Measurements from ENCODE around the gene LGALS7.
"Not testable (repeated sequence)": the region's sequence is repeated elsewhere in the genome, so short reads cannot be mapped to it uniquely, and the experiment has no call there.

Gene LGALS7

DNA sequence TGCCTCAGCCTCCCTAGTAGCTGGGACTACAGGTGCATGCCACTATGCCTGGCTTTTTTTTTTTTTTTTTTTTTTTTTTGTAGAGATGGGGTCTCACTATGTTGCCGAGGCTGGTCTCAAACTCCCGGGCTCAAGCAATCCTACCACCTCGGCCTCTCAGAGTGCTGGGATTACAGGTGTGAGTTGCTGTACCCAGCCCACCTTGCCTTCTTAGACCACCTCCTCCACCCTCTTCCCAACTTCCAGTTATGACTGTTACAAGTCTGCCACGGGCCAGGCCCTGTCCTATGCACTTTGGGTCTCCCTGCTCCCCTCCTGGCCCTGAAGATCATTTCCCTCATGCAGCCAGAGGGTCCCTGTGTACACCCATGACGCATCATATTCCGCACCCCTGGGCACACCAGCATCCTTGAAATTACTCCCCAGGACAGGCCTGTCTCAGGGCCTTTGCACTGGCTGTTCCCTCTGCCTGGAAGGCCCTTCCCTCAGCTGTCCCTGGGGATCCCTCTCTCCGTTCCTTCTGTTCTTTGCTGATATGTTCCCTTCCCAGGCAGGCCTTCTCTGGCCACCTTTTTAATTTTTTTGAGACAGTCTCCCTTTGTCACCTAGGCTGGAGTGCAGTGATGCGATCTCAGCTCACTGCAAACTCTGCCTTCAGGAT is 36.4 kb upstream of the LGALS7 start:
- ATAC-seq (ENCODE audit: low read depth) = no peak
- H3K36me3 ChIP-seq (ENCODE audit: low read depth) = no peaks in the 10 kb centered on the region

DNA sequence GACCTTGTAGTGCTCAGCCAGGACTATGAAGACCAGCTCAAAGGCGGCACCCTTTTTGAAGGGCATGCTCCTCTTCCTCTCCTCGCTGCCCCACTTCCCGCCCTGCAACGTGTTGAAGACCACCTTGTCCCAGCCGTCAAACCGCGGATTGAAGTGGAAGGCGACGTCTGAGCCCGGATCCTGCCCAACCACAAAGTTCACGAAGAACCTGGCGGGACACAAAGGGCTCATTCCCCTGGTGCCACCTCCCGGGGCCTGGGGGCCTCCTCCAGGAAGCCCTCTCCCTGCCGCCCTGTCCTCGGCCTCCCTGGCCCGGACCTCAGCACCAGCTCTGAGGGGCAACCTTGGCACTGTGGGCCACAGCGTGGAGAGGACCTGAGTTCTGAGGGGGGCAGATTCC is 35.4 kb upstream of the LGALS7 start:
- H3K27ac ChIP-seq (ENCODE audit: poor library complexity, severe bottlenecking) = no peak overlapping the region
- no peaks in the 10 kb centered on the region for H3K27me3 ChIP-seq (ENCODE audit: insufficient read depth, poor library complexity, severe bottlenecking)
- H3K4me3 ChIP-seq (ENCODE audit: severe bottlenecking) = no peak overlapping the region
- no peak for ATAC-seq (ENCODE audit: low read depth)
- TF ChIP-seq, protein P1, sequence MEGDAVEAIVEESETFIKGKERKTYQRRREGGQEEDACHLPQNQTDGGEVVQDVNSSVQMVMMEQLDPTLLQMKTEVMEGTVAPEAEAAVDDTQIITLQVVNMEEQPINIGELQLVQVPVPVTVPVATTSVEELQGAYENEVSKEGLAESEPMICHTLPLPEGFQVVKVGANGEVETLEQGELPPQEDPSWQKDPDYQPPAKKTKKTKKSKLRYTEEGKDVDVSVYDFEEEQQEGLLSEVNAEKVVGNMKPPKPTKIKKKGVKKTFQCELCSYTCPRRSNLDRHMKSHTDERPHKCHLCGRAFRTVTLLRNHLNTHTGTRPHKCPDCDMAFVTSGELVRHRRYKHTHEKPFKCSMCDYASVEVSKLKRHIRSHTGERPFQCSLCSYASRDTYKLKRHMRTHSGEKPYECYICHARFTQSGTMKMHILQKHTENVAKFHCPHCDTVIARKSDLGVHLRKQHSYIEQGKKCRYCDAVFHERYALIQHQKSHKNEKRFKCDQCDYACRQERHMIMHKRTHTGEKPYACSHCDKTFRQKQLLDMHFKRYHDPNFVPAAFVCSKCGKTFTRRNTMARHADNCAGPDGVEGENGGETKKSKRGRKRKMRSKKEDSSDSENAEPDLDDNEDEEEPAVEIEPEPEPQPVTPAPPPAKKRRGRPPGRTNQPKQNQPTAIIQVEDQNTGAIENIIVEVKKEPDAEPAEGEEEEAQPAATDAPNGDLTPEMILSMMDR (IDR thresholded peaks at IDR 0.05; ENCODE audit: poor library complexity, severe bottlenecking) = no peak
- H3K9me3 ChIP-seq (ENCODE audit: severe bottlenecking) = no peaks in the 10 kb centered on the region
- DNase-seq (ENCODE audit: low spot score) = no peak
- no peaks in the 10 kb centered on the region for H3K36me3 ChIP-seq (ENCODE audit: low read depth)
- H3K4me1 ChIP-seq (ENCODE audit: insufficient read depth, poor library complexity, severe bottlenecking) = peaks cover 9% of the 10 kb centered on the region

More for the DNA sequence above, 36.4 kb upstream of the LGALS7 start:
- H3K27me3 ChIP-seq (ENCODE audit: insufficient read depth, poor library complexity, severe bottlenecking) = no peaks in the 10 kb centered on the region
- H3K4me1 ChIP-seq (ENCODE audit: insufficient read depth, poor library complexity, severe bottlenecking) = peaks cover 9% of the 10 kb centered on the region
- H3K4me3 ChIP-seq (ENCODE audit: severe bottlenecking) = no peak overlapping the region
- no peaks in the 10 kb centered on the region for H3K9me3 ChIP-seq (ENCODE audit: severe bottlenecking)
- no peak for DNase-seq (ENCODE audit: low spot score)
- TF ChIP-seq, protein P1 (IDR thresholded peaks at IDR 0.05; ENCODE audit: poor library complexity, severe bottlenecking) = no peak
- H3K27ac ChIP-seq (ENCODE audit: poor library complexity, severe bottlenecking) = no peak overlapping the region

DNA sequence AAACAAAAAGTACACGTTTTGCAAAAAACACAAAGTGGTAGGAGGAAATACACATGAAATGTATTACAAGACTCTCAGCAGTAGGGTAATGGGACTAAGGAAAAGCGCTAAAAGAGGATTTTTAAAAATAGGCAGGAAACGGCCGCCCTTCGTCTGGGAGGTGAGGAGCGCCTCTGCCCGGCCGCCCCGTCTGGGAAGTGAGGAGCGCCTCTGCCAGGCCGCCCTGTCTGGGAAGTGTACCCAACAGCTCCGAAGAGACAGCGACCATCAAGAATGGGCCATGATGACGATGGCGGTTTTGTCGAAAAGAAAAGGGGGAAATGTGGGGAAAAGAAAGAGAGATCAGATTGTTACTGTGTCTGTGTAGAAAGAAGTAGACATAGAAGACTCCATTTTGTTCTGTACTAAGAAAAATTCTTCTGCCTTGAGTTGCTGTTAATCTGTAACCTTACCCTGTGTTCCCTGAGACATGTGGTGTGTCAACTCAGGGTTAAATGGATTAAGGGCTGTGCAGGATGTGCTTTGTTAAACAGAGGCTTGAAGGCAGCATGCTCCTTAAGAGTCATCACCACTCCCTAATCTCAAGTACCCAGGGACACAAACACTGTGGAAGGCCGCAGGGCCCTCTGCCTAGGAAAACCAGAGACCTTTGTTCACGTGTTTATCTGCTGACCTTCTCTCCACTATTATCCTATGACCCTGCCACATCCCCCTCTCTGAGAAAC is 34.2 kb upstream of the LGALS7 start:
- not testable (repeated sequence) for ATAC-seq (ENCODE audit: low read depth); H3K9me3 ChIP-seq (ENCODE audit: severe bottlenecking); H3K4me3 ChIP-seq (ENCODE audit: severe bottlenecking); H3K36me3 ChIP-seq (ENCODE audit: low read depth); H3K4me1 ChIP-seq (ENCODE audit: insufficient read depth, poor library complexity, severe bottlenecking); H3K27me3 ChIP-seq (ENCODE audit: insufficient read depth, poor library complexity, severe bottlenecking); DNase-seq (ENCODE audit: low spot score)
- peak overlapping the region; percentile 36 for H3K27ac ChIP-seq (ENCODE audit: poor library complexity, severe bottlenecking)

DNA sequence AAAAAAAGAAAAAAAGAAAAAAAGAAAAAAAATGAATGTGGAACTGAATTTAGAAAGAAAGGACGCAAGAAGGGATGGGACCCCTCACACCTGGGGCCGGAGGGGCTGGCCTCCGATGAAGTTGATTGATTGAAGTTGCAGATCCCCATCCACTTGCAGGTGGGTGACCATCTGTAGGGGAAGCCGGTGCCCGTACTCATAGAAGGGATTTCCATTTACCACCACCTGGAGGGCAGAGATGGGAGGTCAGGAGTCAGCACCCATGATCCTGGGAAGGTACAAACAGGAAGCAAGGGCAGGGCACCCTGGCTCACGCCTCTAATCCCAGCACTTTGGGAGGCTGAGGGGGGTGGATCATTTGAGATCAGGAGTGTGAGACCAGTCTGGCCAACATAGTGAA is 33.1 kb upstream of the LGALS7 start:
- peaks cover 9% of the 10 kb centered on the region for H3K4me1 ChIP-seq (ENCODE audit: insufficient read depth, poor library complexity, severe bottlenecking)
- H3K4me3 ChIP-seq (ENCODE audit: severe bottlenecking) = no peak overlapping the region
- no peak overlapping the region for H3K27ac ChIP-seq (ENCODE audit: poor library complexity, severe bottlenecking)
- no peaks in the 10 kb centered on the region for H3K27me3 ChIP-seq (ENCODE audit: insufficient read depth, poor library complexity, severe bottlenecking)
- TF ChIP-seq, protein P1 (IDR thresholded peaks at IDR 0.05; ENCODE audit: poor library complexity, severe bottlenecking) = no peak
- H3K36me3 ChIP-seq (ENCODE audit: low read depth) = no peaks in the 10 kb centered on the region
- no peak for DNase-seq (ENCODE audit: low spot score)
- H3K9me3 ChIP-seq (ENCODE audit: severe bottlenecking) = no peaks in the 10 kb centered on the region
- no peak for ATAC-seq (ENCODE audit: low read depth)

DNA sequence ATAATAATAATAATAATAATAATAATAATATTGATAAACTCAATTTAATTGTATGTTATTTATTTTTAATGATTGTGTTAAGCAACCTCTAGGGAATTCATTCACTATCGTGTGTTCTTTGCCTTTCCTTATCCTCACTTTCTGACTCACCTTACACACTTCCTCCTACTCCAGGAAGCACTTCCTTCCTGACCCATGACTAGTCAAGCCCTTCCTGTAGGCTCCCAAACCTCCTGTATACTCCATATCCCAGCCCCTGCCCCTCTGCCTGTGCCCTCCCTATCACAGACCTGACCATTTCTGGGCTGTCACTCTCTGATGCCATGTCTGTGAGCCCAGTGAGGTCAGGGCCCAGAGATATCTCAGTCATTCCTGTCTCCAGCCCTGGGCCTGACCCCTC is 31.9 kb upstream of the LGALS7 start:
- H3K4me1 ChIP-seq (ENCODE audit: insufficient read depth, poor library complexity, severe bottlenecking) = peaks cover 10% of the 10 kb centered on the region
- no peak for DNase-seq (ENCODE audit: low spot score)
- ATAC-seq (ENCODE audit: low read depth) = 0 out of 3 replicates have a peak, but pooled peaks have one; percentile 35
- TF ChIP-seq, protein P1 (IDR thresholded peaks at IDR 0.05; ENCODE audit: poor library complexity, severe bottlenecking) = no peak
- no peaks in the 10 kb centered on the region for H3K36me3 ChIP-seq (ENCODE audit: low read depth)
- H3K27me3 ChIP-seq (ENCODE audit: insufficient read depth, poor library complexity, severe bottlenecking) = no peaks in the 10 kb centered on the region
- H3K4me3 ChIP-seq (ENCODE audit: severe bottlenecking) = no peak overlapping the region
- no peaks in the 10 kb centered on the region for H3K9me3 ChIP-seq (ENCODE audit: severe bottlenecking)
- H3K27ac ChIP-seq (ENCODE audit: poor library complexity, severe bottlenecking) = peak overlapping the region; percentile 12

All from RWPE2 (cell line).